Nephron progenitor cell (in vitro differentiated cells): ENCODE results near the gene BLMH.

ENCODE experiments used
- DNase-seq: peaks from one replicate; pipeline ENCODE4 v3.0.0; 2021
- H3K27ac Mint-ChIP-seq: 2 replicates; pipeline ENCODE4 v1.8.0; 2021; ENCODE audit warnings: mild to moderate bottlenecking, moderate library complexity, mixed read lengths
- H3K27me3 Mint-ChIP-seq: 2 replicates; pipeline ENCODE4 v1.8.0; 2021; ENCODE audit warnings: mild to moderate bottlenecking, low read depth, mixed read lengths; ENCODE audit not compliant: poor library complexity
- H3K36me3 Mint-ChIP-seq: 2 replicates; pipeline ENCODE4 v1.8.0; 2021; ENCODE audit warnings: low read depth, mixed read lengths
- H3K4me1 Mint-ChIP-seq: 2 replicates; pipeline ENCODE4 v1.8.0; 2021; ENCODE audit warnings: mixed read lengths
- H3K4me3 Mint-ChIP-seq: 2 replicates; pipeline ENCODE4 v1.8.0; 2021; ENCODE audit warnings: mild to moderate bottlenecking, moderate library complexity, mixed read lengths
- H3K9me3 Mint-ChIP-seq: 2 replicates; pipeline ENCODE4 v1.8.0; 2021; ENCODE audit warnings: mild to moderate bottlenecking, moderate library complexity, mixed read lengths
- CTCF ChIP-seq: fragments of 200-600 bp; sonication (generic); IDR thresholded peaks from 2 replicates; pipeline ENCODE4 v1.5.0; 2021; ENCODE audit warnings: antibody characterized with exemption

Gene BLMH

GRCh38 chr17:30323895-30324319, 32.2 kb upstream of the BLMH start:
- H3K4me1 Mint-ChIP-seq: no peaks in the 10 kb centered on the region
- H3K27me3 Mint-ChIP-seq: peaks cover 34% of the 10 kb centered on the region
- DNase-seq: no peak
- H3K4me3 Mint-ChIP-seq: no peak overlapping the region
- TF ChIP-seq CTCF: no peak
- no peak overlapping the region for H3K27ac Mint-ChIP-seq
- H3K36me3 Mint-ChIP-seq: no peaks in the 10 kb centered on the region
- no peaks in the 10 kb centered on the region for H3K9me3 Mint-ChIP-seq

DNA sequence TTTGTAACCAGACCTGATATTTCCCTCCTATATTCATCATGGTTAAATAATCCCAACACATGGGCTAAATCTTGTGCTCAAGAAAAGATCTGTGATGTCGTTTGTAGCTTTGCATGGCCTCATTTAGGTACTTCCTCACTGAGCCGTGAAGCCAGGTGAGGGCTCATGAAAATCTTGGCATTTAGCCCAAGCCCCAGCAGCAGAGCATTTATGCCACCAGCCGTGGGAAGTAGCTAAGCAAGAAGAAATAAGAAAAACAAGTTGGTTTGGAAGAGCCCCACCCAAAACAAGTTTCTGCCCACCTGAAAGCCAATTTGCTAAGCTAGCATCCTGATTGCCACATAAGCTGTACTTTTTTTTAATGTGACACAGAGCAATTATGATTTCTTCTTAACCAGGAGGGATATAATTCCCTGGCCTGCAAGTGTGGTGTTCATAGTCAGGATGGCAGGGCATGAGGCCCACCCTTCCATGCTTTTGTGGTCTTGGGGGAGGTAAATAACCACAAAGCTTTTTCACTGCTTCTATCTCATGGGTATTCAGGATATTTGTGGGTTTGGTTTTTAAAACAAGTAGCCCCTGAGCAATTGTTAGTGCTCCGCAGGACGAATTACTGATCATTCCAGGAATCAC, 31.6 kb upstream of the BLMH start:
- Mint-ChIP-seq H3K4me1 (no peaks in the 10 kb centered on the region), H3K4me3 (no peak overlapping the region), H3K36me3 (no peaks in the 10 kb centered on the region), H3K27ac (no peak overlapping the region), H3K9me3 (no peaks in the 10 kb centered on the region), H3K27me3 (peaks cover 28% of the 10 kb centered on the region)
- DNase-seq: no peak
- no peak for TF ChIP-seq CTCF

GRCh38 chr17:30321314-30321713, 29.6 kb upstream of the BLMH start:
- no peak for TF ChIP-seq CTCF
- Mint-ChIP-seq H3K27me3 (peaks cover 21% of the 10 kb centered on the region), H3K27ac (no peak overlapping the region), H3K36me3 (no peaks in the 10 kb centered on the region), H3K4me3 (no peak overlapping the region), H3K9me3 (no peaks in the 10 kb centered on the region), H3K4me1 (no peaks in the 10 kb centered on the region)
- no peak for DNase-seq

- Mint-ChIP-seq H3K27me3 (peaks cover 11% of the 10 kb centered on the region), H3K9me3 (no peaks in the 10 kb centered on the region), H3K36me3 (no peaks in the 10 kb centered on the region), H3K4me3 (no peak overlapping the region), H3K27ac (no peak overlapping the region), H3K4me1 (peaks cover 6% of the 10 kb centered on the region)
- no peak for DNase-seq
- TF ChIP-seq CTCF: no peak
Observed at GRCh38 chr17:30318155-30318554, 26.4 kb upstream of the BLMH start.

DNA sequence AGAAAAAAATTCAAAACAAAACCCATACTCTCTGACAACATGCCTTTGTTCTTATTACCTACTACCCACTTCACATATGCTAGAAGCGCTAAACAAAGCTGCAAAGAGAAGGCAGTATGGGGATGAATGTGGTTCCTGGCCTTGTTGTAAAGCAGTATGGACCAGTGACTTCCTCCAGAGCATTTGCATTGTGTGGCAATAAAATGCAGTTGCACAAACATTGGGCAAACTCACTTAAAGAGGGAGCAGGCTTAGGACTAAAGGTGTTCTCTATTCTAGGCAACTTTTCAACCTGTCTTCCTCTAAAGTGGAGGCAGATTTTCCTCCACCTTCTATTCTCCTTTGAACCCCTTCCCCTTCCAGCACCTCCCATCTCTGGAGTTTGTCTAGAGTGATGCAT, 25.0 kb upstream of the BLMH start:
- peaks cover 6% of the 10 kb centered on the region for H3K4me1 Mint-ChIP-seq
- no peaks in the 10 kb centered on the region for H3K9me3 Mint-ChIP-seq
- H3K4me3 Mint-ChIP-seq: no peak overlapping the region
- TF ChIP-seq CTCF: no peak
- no peaks in the 10 kb centered on the region for H3K36me3 Mint-ChIP-seq
- no peak for DNase-seq
- peaks cover 7% of the 10 kb centered on the region for H3K27me3 Mint-ChIP-seq
- no peak overlapping the region for H3K27ac Mint-ChIP-seq

GRCh38 chr17:30315106-30315505, 23.4 kb upstream of the BLMH start:
- no peak overlapping the region for H3K4me3 Mint-ChIP-seq
- no peak overlapping the region for H3K27ac Mint-ChIP-seq
- peaks cover 7% of the 10 kb centered on the region for H3K27me3 Mint-ChIP-seq
- H3K9me3 Mint-ChIP-seq: no peaks in the 10 kb centered on the region
- H3K4me1 Mint-ChIP-seq: peaks cover 6% of the 10 kb centered on the region
- TF ChIP-seq CTCF: no peak
- H3K36me3 Mint-ChIP-seq: no peaks in the 10 kb centered on the region
- DNase-seq: no peak
